ENCODE data around the gene IMPG1.
"Not testable (repeated sequence)": the region's sequence is repeated elsewhere in the genome, so short reads cannot be mapped to it uniquely, and the experiment has no call there.

Gene IMPG1

GRCh38 chr6:75907444-75907843, 165.0 kb downstream of the IMPG1 start:
- in situ Hi-C loops (cut with MboI; ENCODE audit: low sequenced_read_pairs, unreplicated experiment), result no loop called here
- TF ChIP-seq CTCF (IDR thresholded peaks at IDR 0.05; ENCODE audit: borderline replicate concordance, control extremely low read depth, extremely low read depth, insufficient read depth, missing control alignments), result no peak
- no peak for DNase-seq (ENCODE audit: low spot score)

GRCh38 chr6:75906871-75907270, 165.6 kb downstream of the IMPG1 start:
- no peak for DNase-seq (ENCODE audit: low spot score)
- TF ChIP-seq CTCF (IDR thresholded peaks at IDR 0.05; ENCODE audit: borderline replicate concordance, control extremely low read depth, extremely low read depth, insufficient read depth, missing control alignments), result no peak
- in situ Hi-C loops (cut with MboI; ENCODE audit: low sequenced_read_pairs, unreplicated experiment), result no loop called here

GRCh38 chr6:75905129-75905528, 167.3 kb downstream of the IMPG1 start:
- in situ Hi-C loops (cut with MboI; ENCODE audit: low sequenced_read_pairs, unreplicated experiment); DNase-seq (ENCODE audit: low spot score): not testable (repeated sequence)

GRCh38 chr6:75900216-75900615, 172.2 kb downstream of the IMPG1 start:
- DNase-seq (ENCODE audit: low spot score); in situ Hi-C loops (cut with MboI; ENCODE audit: low sequenced_read_pairs, unreplicated experiment): not testable (repeated sequence)

GRCh38 chr6:75896526-75896925, 175.9 kb downstream of the IMPG1 start:
- DNase-seq (ENCODE audit: low spot score), result no peak
- in situ Hi-C loops (cut with MboI; ENCODE audit: low sequenced_read_pairs, unreplicated experiment), result no loop called here
- no peak for TF ChIP-seq CTCF (IDR thresholded peaks at IDR 0.05; ENCODE audit: borderline replicate concordance, control extremely low read depth, extremely low read depth, insufficient read depth, missing control alignments)

- no peak for TF ChIP-seq CTCF (IDR thresholded peaks at IDR 0.05; ENCODE audit: borderline replicate concordance, control extremely low read depth, extremely low read depth, insufficient read depth, missing control alignments)
- in situ Hi-C loops (cut with MboI; ENCODE audit: low sequenced_read_pairs, unreplicated experiment), result no loop called here
- DNase-seq (ENCODE audit: low spot score), result no peak
Observed at GRCh38 chr6:75893776-75894152, 178.7 kb downstream of the IMPG1 start.

- peak; percentile 49 for DNase-seq (ENCODE audit: low spot score)
- peak; percentile 48 for TF ChIP-seq CTCF (IDR thresholded peaks at IDR 0.05; ENCODE audit: borderline replicate concordance, control extremely low read depth, extremely low read depth, insufficient read depth, missing control alignments)
- in situ Hi-C loops (cut with MboI; ENCODE audit: low sequenced_read_pairs, unreplicated experiment), result no loop called here
Observed at GRCh38 chr6:75893058-75893775, 179.2 kb downstream of the IMPG1 start.

- no peak for TF ChIP-seq CTCF (IDR thresholded peaks at IDR 0.05; ENCODE audit: borderline replicate concordance, control extremely low read depth, extremely low read depth, insufficient read depth, missing control alignments)
- in situ Hi-C loops (cut with MboI; ENCODE audit: low sequenced_read_pairs, unreplicated experiment), result no loop called here
Observed at GRCh38 chr6:75892384-75892783, 180.1 kb downstream of the IMPG1 start.

More at GRCh38 chr6:75892384-75892783, 180.1 kb downstream of the IMPG1 start:
- no peak for DNase-seq (ENCODE audit: low spot score)
